Spleen (tissue), 7 donors: ENCODE results near the gene SOST.

Source experiments
- CTCF ChIP-seq, 11 experiments: fragments of 200-600 bp in 7 of 11; fragments of 450-650 bp in 4 of 11; sonication (generic) in 4 of 11; IDR thresholded peaks in 8 of 11; conservative IDR thresholded peaks in 3 of 11; 1 replicate in 7 of 11; 2 replicates in 4 of 11; pipeline versions ENCODE4 v1.4.0 to v1.8.0; 2016 to 2021; ENCODE audit warnings: antibody characterized with exemption in 11 of 11, inconsistent platforms in 4 of 11, mild to moderate bottlenecking in 1 of 11
- POLR2A ChIP-seq, 3 donors: fragments of 450-650 bp; IDR thresholded peaks; one replicate each; pipeline ENCODE4 v1.5.1; 2017; ENCODE audit warnings: antibody characterized with exemption in 3 of 3, mild to moderate bottlenecking in 1 of 3
- POLR2AphosphoS5 ChIP-seq, 3 donors: sonication (generic); formaldehyde crosslinking; IDR thresholded peaks; one replicate each; pipeline ENCODE4 v1.5.1; 2017; ENCODE audit warnings: antibody characterized with exemption in 3 of 3
- donor health status: DM: no; HTN: no; CAD: no; lungs with moderate emphysema.
- donor health status: DM: no; HTN: no; CAD: no.
- donor health status: DM: no; HTN: no; CAD: no.

GRCh38 chr17:43717913-43718312 lies 40.7 kb downstream of the SOST start:
- TF ChIP-seq CTCF (IDR thresholded peaks at IDR 0.05 in 8 of 11, conservative IDR thresholded peaks at IDR 0.05 in 3 of 11): no peak
- no peak for TF ChIP-seq POLR2A (IDR thresholded peaks at IDR 0.05)
- TF ChIP-seq POLR2AphosphoS5 (IDR thresholded peaks at IDR 0.05): no peak
